HEK293 (cell line): ENCODE results near the gene IGFBPL1.

Experiments
- CTCF ChIA-PET: fragments of 350-600 bp; formaldehyde crosslinking; extraction: SDS; loops from one replicate; lab custom pipeline; 2021; ENCODE audit warnings: antibody characterized with exemption; lab: Yijun Ruan, JAX
- POLR2A ChIA-PET: fragments of 300-600 bp; formaldehyde crosslinking; extraction: SDS; loops from one replicate; lab custom pipeline; 2020; ENCODE audit warnings: antibody characterized with exemption, inconsistent platforms; lab: Yijun Ruan, JAX
- H3K27ac ChIP-seq: fragments of 200-500 bp; sonication (Bioruptor generic); 2 replicates; pipeline ENCODE4 v1.5.1; 2014; ENCODE audit warnings: low read depth, low read length, control low read depth, inconsistent platforms; ENCODE audit errors: extremely low read depth
- H3K36me3 ChIP-seq, 2 experiments: fragments of 200-500 bp in 1 of 2; sonication (Bioruptor generic) in 1 of 2; 1 replicate in 1 of 2; 2 replicates in 1 of 2; pipeline ENCODE4 v1.5.1; 2014 to 2017; ENCODE audit warnings: inconsistent platforms in 2 of 2, low read length in 2 of 2; ENCODE audit not compliant: control insufficient read depth in 2 of 2, insufficient read depth in 1 of 2
- H3K4me1 ChIP-seq: fragments of 200-500 bp; sonication (Bioruptor generic); 2 replicates; pipeline ENCODE4 v1.5.1; 2014; ENCODE audit warnings: mild to moderate bottlenecking, low read length, inconsistent platforms; ENCODE audit not compliant: control insufficient read depth, insufficient read depth
- H3K4me3 ChIP-seq: 2 replicates; pipeline ENCODE4 v1.5.1; 2011; ENCODE audit warnings: low read depth, mild to moderate bottlenecking, control low read depth, low read length, moderate library complexity
- H3K9me3 ChIP-seq: fragments of 200-500 bp; sonication (Bioruptor generic); 2 replicates; pipeline ENCODE4 v1.5.1; 2014; ENCODE audit warnings: low read depth, low read length, inconsistent platforms; ENCODE audit not compliant: control insufficient read depth, insufficient read depth
- BCL11A ChIP-seq: fragments of 450-650 bp; formaldehyde crosslinking; IDR thresholded peaks from 2 replicates; pipeline ENCODE4 v1.5.1; 2016; ENCODE audit warnings: low read depth, missing biosample characterization, missing genetic modification characterization
- EGR2 ChIP-seq: fragments of 450-650 bp; formaldehyde crosslinking; IDR thresholded peaks from 2 replicates; pipeline ENCODE4 v1.5.1; 2016; ENCODE audit warnings: low read depth, missing biosample characterization, missing genetic modification characterization
- PRDM1 ChIP-seq: fragments of 450-650 bp; formaldehyde crosslinking; IDR thresholded peaks from 2 replicates; pipeline ENCODE4; 2016; ENCODE audit warnings: missing biosample characterization, missing genetic modification characterization
- TRIM28 ChIP-seq: IDR thresholded peaks from 2 replicates; pipeline ENCODE4 v1.6.1; 2011; ENCODE audit warnings: low read length, control low read depth, borderline replicate concordance
- YY1 ChIP-seq: fragments of 450-650 bp; formaldehyde crosslinking; IDR thresholded peaks from 2 replicates; pipeline ENCODE4 v1.5.1; 2018; ENCODE audit warnings: missing biosample characterization, missing genetic modification characterization
- ZBTB11 ChIP-seq: fragments of 450-650 bp; formaldehyde crosslinking; conservative IDR thresholded peaks from 2 replicates; pipeline ENCODE4 v1.5.1; 2016; ENCODE audit warnings: low read depth, missing biosample characterization, missing genetic modification characterization
- ZEB2 ChIP-seq: fragments of 450-650 bp; formaldehyde crosslinking; IDR thresholded peaks from 2 replicates; pipeline ENCODE4 v1.5.1; 2016; ENCODE audit warnings: missing biosample characterization, missing genetic modification characterization
- ZFP3 ChIP-seq: fragments of 450-650 bp; formaldehyde crosslinking; IDR thresholded peaks from 2 replicates; pipeline ENCODE4 v1.5.1; 2016; ENCODE audit warnings: low read depth, missing biosample characterization, missing genetic modification characterization
- ZFP37 ChIP-seq: fragments of 450-650 bp; formaldehyde crosslinking; IDR thresholded peaks from 2 replicates; pipeline ENCODE4 v1.5.1; 2016; ENCODE audit warnings: missing biosample characterization, missing genetic modification characterization
- ZNF121 ChIP-seq: fragments of 450-650 bp; formaldehyde crosslinking; IDR thresholded peaks from 2 replicates; pipeline ENCODE4 v1.5.1; 2016; ENCODE audit warnings: missing biosample characterization, missing genetic modification characterization
- ZNF146 ChIP-seq: fragments of 450-650 bp; formaldehyde crosslinking; IDR thresholded peaks from 2 replicates; pipeline ENCODE4 v1.5.1; 2016; ENCODE audit warnings: missing biosample characterization, missing genetic modification characterization
- ZNF175 ChIP-seq: fragments of 450-650 bp; formaldehyde crosslinking; IDR thresholded peaks from 2 replicates; pipeline ENCODE4 v1.5.1; 2016; ENCODE audit warnings: missing biosample characterization, missing genetic modification characterization
- ZNF18 ChIP-seq: fragments of 450-650 bp; formaldehyde crosslinking; IDR thresholded peaks from 2 replicates; pipeline ENCODE4 v1.5.1; 2016; ENCODE audit warnings: missing biosample characterization, missing genetic modification characterization
- ZNF211 ChIP-seq: fragments of 450-650 bp; formaldehyde crosslinking; IDR thresholded peaks from 2 replicates; pipeline ENCODE4 v1.5.1; 2016; ENCODE audit warnings: low read depth, missing biosample characterization, missing genetic modification characterization
- ZNF274 ChIP-seq, 2 experiments: fragments of 200-500 bp in 1 of 2; fragments of 450-650 bp in 1 of 2; sonication (Bioruptor generic) in 1 of 2; formaldehyde crosslinking in 1 of 2; IDR thresholded peaks; 2 replicates each; pipeline versions ENCODE4 v1.5.1 to v1.6.1; 2014 to 2016; ENCODE audit warnings: borderline replicate concordance in 1 of 2, inconsistent platforms in 1 of 2, low read length in 1 of 2, missing biosample characterization in 1 of 2, missing genetic modification characterization in 1 of 2
- ZNF335 ChIP-seq: fragments of 450-650 bp; formaldehyde crosslinking; conservative IDR thresholded peaks from 2 replicates; pipeline ENCODE4 v1.5.1; 2016; ENCODE audit warnings: missing biosample characterization, missing genetic modification characterization
- ZNF510 ChIP-seq: fragments of 450-650 bp; formaldehyde crosslinking; IDR thresholded peaks from 2 replicates; pipeline ENCODE4 v1.5.1; 2018; ENCODE audit warnings: mild to moderate bottlenecking, missing genetic modification characterization, missing biosample characterization; ENCODE audit not compliant: insufficient replicate concordance
- ZNF596 ChIP-seq: fragments of 450-650 bp; IDR thresholded peaks from 2 replicates; pipeline ENCODE4 v1.5.0; 2018; ENCODE audit warnings: missing biosample characterization, mild to moderate bottlenecking, missing genetic modification characterization, moderate library complexity
- ZNF654 ChIP-seq: fragments of 450-650 bp; formaldehyde crosslinking; IDR thresholded peaks from 2 replicates; pipeline ENCODE4 v1.5.1; 2016; ENCODE audit warnings: low read depth, missing biosample characterization, missing genetic modification characterization
- ZNF658 ChIP-seq: fragments of 450-650 bp; formaldehyde crosslinking; IDR thresholded peaks from 2 replicates; pipeline ENCODE4; 2016; ENCODE audit warnings: missing biosample characterization, missing genetic modification characterization
- ZNF664 ChIP-seq: fragments of 450-650 bp; formaldehyde crosslinking; IDR thresholded peaks from 2 replicates; pipeline ENCODE4 v1.5.1; 2016; ENCODE audit warnings: missing biosample characterization, missing genetic modification characterization
- ZNF707 ChIP-seq: fragments of 450-650 bp; formaldehyde crosslinking; IDR thresholded peaks from 2 replicates; pipeline ENCODE4 v1.5.1; 2016; ENCODE audit warnings: missing biosample characterization, missing genetic modification characterization
- ZNF76 ChIP-seq: fragments of 450-650 bp; formaldehyde crosslinking; IDR thresholded peaks from 2 replicates; pipeline ENCODE4; 2016; ENCODE audit warnings: low read depth, missing biosample characterization, missing genetic modification characterization, borderline replicate concordance
- ZNF785 ChIP-seq: fragments of 450-650 bp; formaldehyde crosslinking; IDR thresholded peaks from 2 replicates; pipeline ENCODE4 v1.5.1; 2016; ENCODE audit warnings: missing biosample characterization, missing genetic modification characterization
- ZNF791 ChIP-seq: fragments of 450-650 bp; formaldehyde crosslinking; IDR thresholded peaks from 2 replicates; pipeline ENCODE4 v1.5.1; 2016; ENCODE audit warnings: missing biosample characterization, missing genetic modification characterization
- TF ChIP-seq, protein P1 (sequence below): fragments of 450-650 bp; formaldehyde crosslinking; IDR thresholded peaks from 2 replicates; pipeline ENCODE4 v1.5.1; 2016; ENCODE audit warnings: missing biosample characterization, missing genetic modification characterization

The IGFBPL1 gene

GRCh38 chr9:38417003-38417945 is 7.0 kb downstream of the IGFBPL1 start:
- Histone ChIP-seq H3K9me3 (no peaks in the 10 kb centered on the region), H3K27ac (no peak overlapping the region), H3K4me1 (no peaks in the 10 kb centered on the region), H3K4me3 (no peak overlapping the region)
- POLR2A ChIA-PET, result no interaction called here
- CTCF ChIA-PET, result interaction anchor here (0.6 to 4.2 kb wide), 30 partner anchors 9 to 514 kb away, joined by 3 to 58 read pairs (median 3); partner anchors contain the start of gene ALDH1B1
- no peak for TF ChIP-seq YY1 (tag by site-specific recombination)
- TF ChIP-seq ZNF654 (tag by site-specific recombination), result peak; percentile 11; the same call in 1 of the 2 replicates
- TF ChIP-seq, all 188 proteins: peak for 1
- H3K36me3 ChIP-seq, result no peaks in the 10 kb centered on the region

DNA sequence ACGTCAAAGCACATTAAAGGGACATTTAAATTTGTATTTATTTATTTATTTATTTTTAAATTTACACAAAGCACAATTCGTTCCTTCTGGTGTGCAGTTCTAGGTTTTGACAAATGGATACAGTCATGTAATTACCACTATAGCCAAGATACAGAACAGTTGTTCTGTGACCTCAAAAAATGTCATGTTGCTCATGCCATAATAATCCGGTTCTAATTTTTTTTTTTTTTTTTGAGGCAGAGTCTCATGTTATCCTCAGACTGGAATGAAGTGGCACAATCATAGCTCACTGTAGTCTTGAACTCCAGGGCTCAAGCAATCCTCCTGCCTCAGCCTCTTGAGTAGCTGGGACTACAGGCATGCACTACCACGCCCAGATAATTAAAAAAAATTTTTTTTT is 7.8 kb downstream of the IGFBPL1 start:
- H3K27ac ChIP-seq, result no peak overlapping the region
- H3K4me3 ChIP-seq, result no peak overlapping the region
- H3K36me3 ChIP-seq, result no peaks in the 10 kb centered on the region
- CTCF ChIA-PET, result interaction anchor here (0.6 to 4.2 kb wide), 25 partner anchors 8 to 514 kb away, joined by 3 to 58 read pairs (median 4); partner anchors contain the start of gene ALDH1B1
- no peaks in the 10 kb centered on the region for H3K9me3 ChIP-seq
- no peak for TF ChIP-seq ZNF18 (tag by site-specific recombination)
- TF ChIP-seq ZNF596, result no peak
- no peak for TF ChIP-seq ZNF121
- TF ChIP-seq ZNF76, result no peak
- no peak for TF ChIP-seq ZNF211
- TF ChIP-seq ZFP3 (tag by site-specific recombination), result no peak
- no peak for TF ChIP-seq BCL11A
- TF ChIP-seq PRDM1, result no peak
- no peak for TF ChIP-seq ZNF146 (tag by site-specific recombination)
- TF ChIP-seq ZNF791 (tag by site-specific recombination), result no peak
- TF ChIP-seq ZEB2 (tag by site-specific recombination), result no peak
- TF ChIP-seq, all 188 proteins: peak for 0
- POLR2A ChIA-PET, result no interaction called here
- H3K4me1 ChIP-seq, result no peaks in the 10 kb centered on the region

GRCh38 chr9:38415856-38416255 is 8.4 kb downstream of the IGFBPL1 start:
- H3K4me1 ChIP-seq, result no peaks in the 10 kb centered on the region
- TF ChIP-seq, protein P1, sequence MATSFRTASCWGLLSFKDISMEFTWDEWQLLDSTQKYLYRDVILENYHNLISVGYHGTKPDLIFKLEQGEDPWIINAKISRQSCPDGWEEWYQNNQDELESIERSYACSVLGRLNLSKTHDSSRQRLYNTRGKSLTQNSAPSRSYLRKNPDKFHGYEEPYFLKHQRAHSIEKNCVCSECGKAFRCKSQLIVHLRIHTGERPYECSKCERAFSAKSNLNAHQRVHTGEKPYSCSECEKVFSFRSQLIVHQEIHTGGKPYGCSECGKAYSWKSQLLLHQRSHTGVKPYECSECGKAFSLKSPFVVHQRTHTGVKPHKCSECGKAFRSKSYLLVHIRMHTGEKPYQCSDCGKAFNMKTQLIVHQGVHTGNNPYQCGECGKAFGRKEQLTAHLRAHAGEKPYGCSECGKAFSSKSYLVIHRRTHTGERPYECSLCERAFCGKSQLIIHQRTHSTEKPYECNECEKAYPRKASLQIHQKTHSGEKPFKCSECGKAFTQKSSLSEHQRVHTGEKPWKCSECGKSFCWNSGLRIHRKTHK (tag by site-specific recombination), result no peak
- TF ChIP-seq ZNF664 (tag by site-specific recombination), result no peak
- peak; percentile 42; the same call in 1 of the 2 replicates for TF ChIP-seq ZNF335
- TF ChIP-seq EGR2 (tag by site-specific recombination), result peak; percentile 22; the same call in 1 of the 2 replicates
- TF ChIP-seq ZNF785, result no peak
- TF ChIP-seq ZNF510 (tag by site-specific recombination), result no peak
- no peak for TF ChIP-seq ZNF658 (tag by site-specific recombination)
- TF ChIP-seq ZBTB11 (tag by site-specific recombination), result no peak
- TF ChIP-seq ZFP37 (tag by site-specific recombination), result no peak
- TF ChIP-seq ZNF175 (tag by site-specific recombination), result no peak
- no peak for TF ChIP-seq TRIM28
- TF ChIP-seq ZNF707, result no peak
- TF ChIP-seq ZNF274 (IDR thresholded peaks at IDR 0.05; ENCODE audit: low read length), result no peak
- TF ChIP-seq ZNF274 (tag by site-specific recombination; IDR thresholded peaks at IDR 0.05; ENCODE audit: borderline replicate concordance), result no peak
- TF ChIP-seq, all 188 proteins: peak for 2
- Histone ChIP-seq H3K4me3 (no peak overlapping the region), H3K9me3 (no peaks in the 10 kb centered on the region), H3K36me3 (no peaks in the 10 kb centered on the region), H3K27ac (no peak overlapping the region)
- ChIA-PET POLR2A (no interaction called here), CTCF (interaction anchor here (0.6 to 4.2 kb wide), 5 partner anchors 9 to 24 kb away, joined by 4 to 58 read pairs (median 9); no protein-coding TSS in a partner anchor)
